Activated CD4-positive, alpha-beta T cell treated with anti-CD3 and anti-CD28 coated beads, Interleukin-2, amount 50 U/mL, for 24 hours (primary cell): ENCODE results near the gene SESTD1.
"Not testable (repeated sequence)": the region's sequence is repeated elsewhere in the genome, so short reads cannot be mapped to it uniquely, and the experiment has no call there.

Experiments
- DNase-seq, 2 donors: peaks; one replicate each; pipeline ENCODE4 v3.0.0-alpha.2; 2020; ENCODE audit warnings: low read depth in 1 of 2, low spot score in 1 of 2

The SESTD1 gene

DNA sequence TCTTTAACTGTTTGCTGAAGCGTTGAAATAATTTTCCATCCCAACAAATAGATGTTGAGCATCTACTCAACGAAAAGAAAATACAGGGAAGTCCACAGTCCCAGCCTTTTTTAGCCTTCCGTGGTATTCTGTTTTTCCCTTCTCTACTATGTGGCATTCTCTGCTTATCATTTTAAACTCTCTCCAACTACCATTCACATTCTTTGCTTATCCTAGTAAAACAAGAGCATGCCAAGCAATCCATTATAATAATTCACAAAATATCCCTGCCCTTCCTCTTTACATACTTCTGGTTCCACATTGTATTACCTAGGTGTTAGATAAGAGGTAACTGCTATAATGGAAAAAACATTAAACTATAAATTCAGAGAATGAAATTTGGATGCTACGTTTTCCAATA lies 1.6 kb upstream of the SESTD1 start:
- no peak for DNase-seq

DNA sequence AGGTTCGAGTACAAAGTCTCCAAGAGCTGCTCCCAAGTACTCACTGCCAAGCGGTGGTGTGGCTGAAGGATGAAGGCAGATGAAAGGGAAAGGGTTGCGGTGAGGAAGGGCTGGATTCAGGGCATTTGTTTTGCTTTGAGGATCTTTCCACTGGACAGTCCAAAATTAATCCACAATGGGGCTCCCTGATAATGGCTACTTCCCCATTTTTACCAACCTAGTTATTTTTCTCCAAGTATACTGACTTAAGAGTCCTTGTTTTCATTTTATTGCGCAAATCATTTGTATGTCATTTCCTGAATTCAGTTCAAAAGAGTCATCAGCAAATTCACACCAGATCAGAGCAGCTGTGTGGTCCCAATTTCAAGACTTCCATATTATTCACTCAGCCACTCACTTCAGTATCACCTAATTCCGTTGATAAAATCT lies 464 bp upstream of the SESTD1 start:
- no peak for DNase-seq

- no peak for DNase-seq
Observed at GRCh38 chr2:179263446-179264367, 925 bp downstream of the SESTD1 start.

DNA sequence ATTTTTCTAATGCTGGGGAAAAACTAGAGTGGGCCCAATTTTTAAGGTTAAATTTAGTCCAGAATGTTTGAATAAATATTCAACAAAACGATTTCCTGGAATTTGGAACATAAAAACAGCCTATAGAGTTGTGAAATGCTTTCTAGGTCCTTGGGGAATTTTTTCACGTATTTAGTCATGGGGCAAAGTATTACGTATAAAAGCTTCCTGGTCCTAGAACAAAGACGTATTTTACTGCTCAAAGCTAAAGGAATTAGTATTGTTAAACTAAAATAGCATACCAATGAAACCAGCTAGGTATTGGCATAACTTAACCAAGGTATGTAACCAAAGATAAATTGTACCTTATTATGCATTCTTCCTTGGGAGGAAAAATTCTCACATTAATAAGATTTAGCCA lies 1.6 kb downstream of the SESTD1 start:
- no peak for DNase-seq

- no peak for DNase-seq
Observed at GRCh38 chr2:179262077-179262660, 2.5 kb downstream of the SESTD1 start.

DNA sequence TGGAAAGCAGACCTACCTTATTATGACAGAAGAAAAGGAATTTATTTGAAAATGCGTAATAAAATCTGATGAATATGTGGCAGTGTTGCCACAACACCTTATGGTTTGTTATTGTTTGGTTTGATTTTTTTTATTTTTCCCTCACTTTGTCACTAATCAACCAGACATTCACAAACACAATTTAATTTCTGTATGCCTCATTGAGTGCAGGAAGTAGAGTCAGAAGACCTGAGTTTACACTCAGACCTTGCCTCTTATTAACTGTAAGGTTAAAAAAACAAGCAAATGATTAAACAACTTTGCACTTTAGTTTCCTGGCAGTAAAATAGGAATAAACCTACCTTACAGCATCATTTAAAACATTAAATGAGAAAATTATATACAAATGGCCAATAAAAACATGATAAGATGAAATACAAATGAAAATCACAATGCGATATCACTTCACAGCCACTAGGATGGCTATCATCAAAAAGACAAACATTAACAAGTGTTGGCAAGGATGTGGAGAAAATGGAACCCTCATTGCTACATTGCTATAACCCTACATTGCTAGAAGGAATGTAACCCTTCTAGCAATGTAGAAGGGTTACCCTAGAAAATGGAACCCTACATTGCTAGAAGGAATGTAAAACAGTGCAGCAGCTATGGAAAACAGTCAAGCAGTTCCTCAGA lies 3.3 kb downstream of the SESTD1 start:
- no peak for DNase-seq

- no peak for DNase-seq
Observed at GRCh38 chr2:179260224-179260623, 4.4 kb downstream of the SESTD1 start.

DNA sequence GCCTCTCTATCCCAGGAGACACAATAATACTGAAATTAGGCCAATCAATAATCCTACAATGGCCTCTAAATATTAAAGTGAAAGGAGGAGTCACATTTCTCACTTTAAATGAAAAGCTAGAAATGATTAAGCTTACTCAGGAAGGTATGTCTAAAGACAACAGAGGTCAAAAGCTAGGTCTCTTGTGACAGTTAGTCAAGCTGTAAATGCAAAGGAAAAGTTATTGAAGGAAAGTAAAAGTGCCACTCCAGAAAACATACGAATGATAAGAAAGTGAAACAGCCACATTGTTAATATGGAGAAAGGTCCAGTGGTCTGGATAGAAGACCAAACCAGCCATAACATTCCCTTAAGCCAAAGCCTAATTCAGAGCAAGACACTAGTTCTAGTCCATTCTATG lies 9.5 kb downstream of the SESTD1 start:
- DNase-seq = no peak

DNA sequence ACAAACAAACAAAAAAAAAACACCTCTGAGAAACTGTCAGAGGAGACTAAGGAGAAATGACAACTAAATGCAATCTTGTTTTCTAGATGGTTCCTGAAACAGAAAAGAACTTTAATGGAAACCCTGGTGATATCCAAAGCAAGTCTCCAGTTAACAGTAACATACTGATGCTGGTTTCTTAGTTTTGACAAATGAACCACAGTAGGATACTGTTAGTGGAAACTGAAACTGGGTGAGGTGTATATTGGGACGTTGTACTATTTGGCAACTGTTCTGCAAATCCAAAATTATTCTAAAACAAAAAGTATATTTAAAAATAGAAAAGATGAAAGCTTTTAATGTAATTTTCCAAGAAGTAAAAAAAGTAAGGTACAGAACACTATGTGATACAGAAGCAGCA lies 11.4 kb downstream of the SESTD1 start:
- DNase-seq = no peak

GRCh38 chr2:179252423-179252822 lies 12.2 kb downstream of the SESTD1 start:
- DNase-seq = no peak

- no peak for DNase-seq
Observed at GRCh38 chr2:179251870-179252269, 12.8 kb downstream of the SESTD1 start.

DNA sequence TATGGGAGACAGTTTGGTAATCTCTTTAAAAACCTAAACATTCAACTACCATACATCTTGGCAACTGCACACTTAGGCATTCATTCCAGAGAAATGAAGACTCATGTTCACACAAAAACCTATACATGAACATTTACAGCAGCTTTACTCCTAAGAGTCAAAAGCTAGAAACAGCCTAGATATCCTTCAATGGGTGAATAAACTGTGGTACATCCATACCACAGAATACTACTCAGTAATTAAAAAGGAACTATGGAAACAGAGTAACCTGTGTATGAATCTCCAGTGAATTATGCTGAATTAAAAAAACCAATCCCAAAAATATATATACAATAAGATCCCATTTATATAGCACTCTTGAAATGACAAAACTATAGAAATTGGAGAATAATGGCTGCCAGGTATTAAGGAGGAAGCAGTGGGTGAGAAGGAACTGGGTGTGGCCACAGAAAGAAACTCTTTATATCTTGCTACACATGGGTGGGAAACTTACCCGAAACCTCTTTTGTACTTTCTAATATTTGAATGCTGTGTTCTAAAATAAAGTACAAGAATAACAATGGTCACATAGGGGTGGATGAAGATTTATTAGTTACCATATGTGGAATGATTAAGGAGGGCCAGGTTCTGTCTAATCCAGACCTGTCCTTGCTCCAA lies 13.7 kb downstream of the SESTD1 start:
- no peak for DNase-seq

GRCh38 chr2:179250095-179250494 lies 14.5 kb downstream of the SESTD1 start:
- no peak for DNase-seq

- DNase-seq = no peak
Observed at GRCh38 chr2:179248024-179248348, 16.6 kb downstream of the SESTD1 start.

GRCh38 chr2:179247318-179248023 lies 17.2 kb downstream of the SESTD1 start:
- DNase-seq = no peak

GRCh38 chr2:179245843-179246242 lies 18.8 kb downstream of the SESTD1 start:
- DNase-seq = not testable (repeated sequence)

DNA sequence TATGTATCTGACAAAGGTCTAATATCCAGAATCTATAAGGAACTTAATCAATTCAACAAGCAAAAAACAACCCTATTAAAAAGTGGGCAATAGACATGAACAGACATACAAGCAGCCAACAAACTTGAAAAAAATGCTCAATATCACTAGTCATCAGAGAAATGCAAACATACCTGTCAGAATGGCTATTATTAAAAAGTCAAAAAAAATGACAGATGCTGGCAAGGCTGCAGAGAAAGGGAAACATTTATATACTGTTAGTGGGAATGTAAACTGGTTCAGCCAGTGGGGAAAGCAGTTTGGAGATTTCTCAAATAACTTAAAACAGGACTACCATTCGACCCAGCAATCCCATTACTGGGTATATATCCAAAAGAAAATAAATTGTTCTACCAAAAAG lies 21.6 kb downstream of the SESTD1 start:
- DNase-seq = no peak

DNA sequence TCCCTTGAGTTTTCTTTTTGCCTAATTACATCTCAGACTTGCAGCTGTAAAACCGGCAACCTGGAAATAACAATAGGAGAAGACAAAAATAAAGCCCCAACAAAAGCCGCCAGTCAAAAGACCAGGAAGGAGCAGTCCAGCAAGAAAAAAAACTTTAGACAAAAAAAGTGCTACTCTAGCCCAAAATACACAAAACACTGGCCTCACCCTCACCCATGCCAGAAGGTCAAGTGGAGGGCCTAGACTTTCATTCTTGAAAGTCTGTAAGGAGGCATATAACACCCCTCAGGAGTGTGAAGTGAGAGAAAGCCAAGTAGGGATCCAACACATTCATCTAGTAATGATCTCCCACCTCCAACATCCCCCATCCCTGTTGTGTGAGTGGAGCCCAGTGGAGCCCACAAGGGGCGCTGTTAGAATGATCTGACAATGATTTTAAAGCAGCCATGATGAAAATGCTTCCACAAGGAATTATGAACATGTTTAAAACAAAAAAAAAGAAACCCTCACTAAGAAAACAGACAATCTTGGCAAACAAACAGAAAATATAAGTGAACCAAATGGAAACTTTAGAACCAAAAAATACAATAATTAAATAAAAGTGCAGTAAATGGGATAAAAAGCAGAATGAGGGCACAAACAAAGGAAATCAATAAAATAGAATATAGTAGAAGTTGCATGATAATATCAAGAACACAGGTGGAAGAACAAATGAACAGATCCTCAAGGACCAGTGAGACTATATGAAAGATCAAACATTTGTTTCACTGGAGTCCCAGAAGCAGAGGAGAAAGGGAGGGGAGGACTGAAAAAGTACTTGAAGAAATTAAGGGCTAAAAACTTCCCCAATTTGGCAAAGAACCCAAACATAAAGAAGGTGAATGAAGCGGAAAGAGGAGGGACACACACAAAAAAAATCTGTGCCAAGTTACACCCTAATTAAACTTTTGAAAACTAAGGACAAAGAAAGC lies 23.9 kb downstream of the SESTD1 start:
- no peak for DNase-seq

DNA sequence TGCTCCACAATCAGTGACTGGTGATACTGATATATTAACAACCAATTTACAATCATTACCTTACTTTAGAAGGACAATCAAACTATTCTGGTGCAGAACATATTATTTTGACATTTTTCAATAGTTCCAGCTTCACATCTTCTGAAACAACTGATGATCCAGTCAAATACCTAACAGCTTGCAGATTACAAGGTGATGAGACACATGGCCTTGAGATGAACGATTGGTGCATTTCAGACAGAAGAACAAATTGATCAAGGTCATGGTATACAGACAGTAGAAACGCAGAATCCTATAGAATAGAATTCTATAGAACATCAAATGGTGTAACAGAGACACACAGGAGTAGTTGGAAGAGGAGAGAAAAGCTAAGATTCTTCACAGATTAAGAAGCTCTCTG lies 24.8 kb downstream of the SESTD1 start:
- DNase-seq = no peak

DNA sequence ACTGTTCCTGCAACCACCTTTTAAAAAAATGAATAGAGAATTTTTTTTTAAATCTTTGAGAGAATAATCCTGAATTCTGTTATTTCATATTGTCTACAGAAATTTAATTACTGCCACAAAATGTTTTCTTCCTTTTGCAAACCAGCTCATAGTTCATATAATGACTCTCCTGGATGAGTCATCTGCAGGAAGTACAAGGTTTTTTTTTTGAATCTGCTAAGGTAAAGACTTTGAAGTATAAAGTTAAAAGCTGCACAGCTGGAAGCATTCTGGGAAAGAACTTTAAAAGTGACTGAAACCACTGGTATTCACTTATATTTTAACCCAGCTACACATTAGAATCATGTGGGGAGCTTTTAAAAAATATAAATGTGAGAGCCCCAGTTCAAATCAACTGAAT lies 25.4 kb downstream of the SESTD1 start:
- no peak for DNase-seq
